GM20000 (cell line): ENCODE measurements around the gene DBR1.
A peak's percentile ranks its signal among the peaks of the same experiment; 100 is the strongest.

Experiments used
- DNase-seq: peaks from one replicate; pipeline ENCODE4 v3.0.0; 2012; ENCODE audit warnings: low spot score
- TF ChIP-seq, protein P1 (sequence below): IDR thresholded peaks from 2 replicates; pipeline ENCODE4 v1.5.1; 2012; ENCODE audit warnings: mild to moderate bottlenecking, control low read depth; ENCODE audit errors: extremely low read depth, missing control alignments

Gene DBR1, protein sequence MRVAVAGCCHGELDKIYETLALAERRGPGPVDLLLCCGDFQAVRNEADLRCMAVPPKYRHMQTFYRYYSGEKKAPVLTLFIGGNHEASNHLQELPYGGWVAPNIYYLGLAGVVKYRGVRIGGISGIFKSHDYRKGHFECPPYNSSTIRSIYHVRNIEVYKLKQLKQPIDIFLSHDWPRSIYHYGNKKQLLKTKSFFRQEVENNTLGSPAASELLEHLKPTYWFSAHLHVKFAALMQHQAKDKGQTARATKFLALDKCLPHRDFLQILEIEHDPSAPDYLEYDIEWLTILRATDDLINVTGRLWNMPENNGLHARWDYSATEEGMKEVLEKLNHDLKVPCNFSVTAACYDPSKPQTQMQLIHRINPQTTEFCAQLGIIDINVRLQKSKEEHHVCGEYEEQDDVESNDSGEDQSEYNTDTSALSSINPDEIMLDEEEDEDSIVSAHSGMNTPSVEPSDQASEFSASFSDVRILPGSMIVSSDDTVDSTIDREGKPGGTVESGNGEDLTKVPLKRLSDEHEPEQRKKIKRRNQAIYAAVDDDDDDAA

DNA sequence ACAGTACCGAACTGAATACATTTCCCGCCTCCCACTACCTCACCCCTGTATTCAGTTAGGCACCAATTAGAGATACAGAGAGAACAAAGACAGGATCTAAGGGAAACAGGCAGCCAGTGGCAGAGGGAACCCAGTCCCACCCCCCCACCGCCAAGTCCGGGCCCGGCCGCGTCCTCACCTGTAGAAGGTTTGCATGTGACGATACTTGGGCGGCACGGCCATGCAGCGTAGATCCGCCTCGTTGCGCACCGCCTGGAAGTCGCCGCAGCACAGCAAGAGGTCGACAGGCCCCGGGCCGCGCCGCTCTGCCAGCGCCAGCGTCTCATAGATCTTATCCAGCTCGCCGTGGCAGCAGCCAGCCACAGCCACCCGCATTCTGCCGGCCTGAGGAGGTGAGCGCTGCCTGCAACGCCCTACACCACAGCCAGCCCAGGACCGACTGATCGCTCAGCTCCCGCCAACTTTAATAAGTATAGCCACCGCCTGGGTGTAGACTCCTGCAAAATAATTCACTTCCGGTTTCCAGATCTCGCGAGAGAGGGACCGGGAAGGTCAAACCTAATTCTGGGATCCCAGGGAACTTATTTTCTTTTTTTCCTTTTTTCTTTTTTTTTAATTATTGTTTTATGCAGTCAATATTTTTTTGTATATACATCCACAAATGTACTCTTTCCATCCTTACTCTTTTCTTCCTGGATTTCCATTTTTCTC lies at the start of gene DBR1:
DBR1 (minus strand) TSS at position 501 of the 711 bp plus-strand sequence; CDS start at position 375, 126 bp downstream.
- peak; percentile 78 for DNase-seq
- TF ChIP-seq, protein P1, sequence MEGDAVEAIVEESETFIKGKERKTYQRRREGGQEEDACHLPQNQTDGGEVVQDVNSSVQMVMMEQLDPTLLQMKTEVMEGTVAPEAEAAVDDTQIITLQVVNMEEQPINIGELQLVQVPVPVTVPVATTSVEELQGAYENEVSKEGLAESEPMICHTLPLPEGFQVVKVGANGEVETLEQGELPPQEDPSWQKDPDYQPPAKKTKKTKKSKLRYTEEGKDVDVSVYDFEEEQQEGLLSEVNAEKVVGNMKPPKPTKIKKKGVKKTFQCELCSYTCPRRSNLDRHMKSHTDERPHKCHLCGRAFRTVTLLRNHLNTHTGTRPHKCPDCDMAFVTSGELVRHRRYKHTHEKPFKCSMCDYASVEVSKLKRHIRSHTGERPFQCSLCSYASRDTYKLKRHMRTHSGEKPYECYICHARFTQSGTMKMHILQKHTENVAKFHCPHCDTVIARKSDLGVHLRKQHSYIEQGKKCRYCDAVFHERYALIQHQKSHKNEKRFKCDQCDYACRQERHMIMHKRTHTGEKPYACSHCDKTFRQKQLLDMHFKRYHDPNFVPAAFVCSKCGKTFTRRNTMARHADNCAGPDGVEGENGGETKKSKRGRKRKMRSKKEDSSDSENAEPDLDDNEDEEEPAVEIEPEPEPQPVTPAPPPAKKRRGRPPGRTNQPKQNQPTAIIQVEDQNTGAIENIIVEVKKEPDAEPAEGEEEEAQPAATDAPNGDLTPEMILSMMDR, result no peak

DNA sequence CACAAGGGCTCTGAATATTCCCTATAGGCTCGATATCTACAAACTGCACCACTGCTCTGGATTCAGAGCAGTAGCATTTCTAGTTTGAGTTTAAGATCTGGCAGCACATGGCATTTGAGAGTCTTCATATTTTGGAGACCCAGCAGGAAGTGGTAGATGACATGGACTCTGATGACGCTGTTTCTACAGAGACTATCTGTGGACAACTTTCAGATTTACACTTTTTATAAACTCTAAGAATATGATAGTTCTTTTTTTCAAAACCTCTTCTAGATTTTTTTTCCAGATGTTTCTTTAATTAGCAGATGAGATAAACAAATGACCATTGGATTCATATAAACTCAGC lies 48.2 kb upstream of the DBR1 start:
- TF ChIP-seq, protein P1, result no peak
- DNase-seq, result no peak

DNA sequence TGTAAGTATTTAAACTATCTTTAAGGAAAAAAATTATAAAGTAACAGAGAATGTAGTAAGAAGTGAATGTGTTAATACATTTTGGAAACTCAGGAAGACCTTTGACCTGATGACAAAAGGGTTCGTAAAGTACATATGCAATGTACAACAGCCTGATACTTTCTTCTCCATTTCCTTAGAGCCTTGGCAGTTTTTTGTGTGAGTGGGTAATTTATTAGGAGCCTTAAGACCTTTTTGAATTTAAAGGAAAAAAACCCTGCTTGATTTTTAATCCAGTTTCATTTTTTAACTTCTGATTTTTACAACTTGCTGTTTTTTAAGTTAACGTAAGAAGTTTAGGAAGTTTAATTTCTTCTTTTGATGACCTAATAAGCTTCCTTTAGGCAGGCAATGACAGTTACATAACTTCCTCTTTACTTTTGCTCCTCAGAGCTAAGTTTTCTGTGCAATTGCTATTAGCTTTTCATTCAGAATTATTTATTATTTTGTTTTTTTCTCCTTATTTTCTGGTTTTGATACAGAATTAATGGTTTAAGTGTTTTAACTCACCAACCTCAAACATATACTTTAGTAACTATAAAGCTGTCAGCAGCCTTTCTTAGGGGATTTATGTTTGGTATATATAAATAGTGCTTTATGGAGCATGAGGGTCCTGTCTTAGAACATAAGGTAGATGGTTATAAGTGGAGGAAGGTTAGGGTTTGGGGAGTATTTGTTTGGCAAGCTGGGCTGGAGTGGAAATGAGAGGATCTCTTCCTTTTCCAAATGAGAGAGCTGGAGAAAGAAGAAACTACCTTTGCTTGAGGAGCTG lies 47.6 kb upstream of the DBR1 start:
- DNase-seq, result no peak
- TF ChIP-seq, protein P1, result no peak

DNA sequence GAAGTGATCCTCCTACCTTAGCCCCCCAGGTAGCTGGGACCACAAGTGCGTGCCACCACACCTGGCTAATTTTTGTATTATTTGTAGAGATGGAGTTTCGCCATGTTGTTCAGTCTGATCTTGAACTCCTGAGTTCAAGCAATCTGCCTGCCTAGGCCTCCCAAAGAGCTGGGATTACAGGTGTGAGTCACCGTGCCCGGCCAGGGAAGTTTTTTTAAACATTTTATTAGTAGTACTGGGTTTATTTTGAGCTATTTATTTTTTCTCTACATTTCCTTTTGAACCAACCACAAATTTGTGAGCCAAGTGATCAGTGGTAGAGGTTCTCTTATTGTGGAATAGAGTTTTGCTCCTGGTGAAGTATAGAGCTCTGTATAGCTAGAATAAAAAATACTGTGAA lies 46.1 kb upstream of the DBR1 start:
- DNase-seq, result no peak
- TF ChIP-seq, protein P1, result no peak

DNA sequence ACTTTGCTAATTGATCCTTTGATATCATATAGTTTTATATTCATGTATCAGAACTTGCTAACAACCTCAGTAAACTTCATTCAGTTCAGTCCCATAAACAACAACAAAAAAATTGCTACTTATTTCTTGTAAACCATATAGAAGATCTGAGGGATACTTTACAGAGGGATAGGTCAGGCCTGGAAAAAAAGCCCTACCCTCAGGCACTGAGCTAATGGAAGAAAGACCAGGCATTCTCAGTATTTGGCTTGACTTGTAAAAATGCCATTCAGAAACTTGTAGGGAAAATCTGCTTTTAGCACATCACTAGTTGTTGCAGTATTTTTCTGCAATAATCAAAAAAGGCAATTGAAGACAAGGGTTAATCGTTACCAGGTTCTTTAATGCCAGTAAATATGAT lies 45.5 kb upstream of the DBR1 start:
- TF ChIP-seq, protein P1, result no peak
- DNase-seq, result no peak

DNA sequence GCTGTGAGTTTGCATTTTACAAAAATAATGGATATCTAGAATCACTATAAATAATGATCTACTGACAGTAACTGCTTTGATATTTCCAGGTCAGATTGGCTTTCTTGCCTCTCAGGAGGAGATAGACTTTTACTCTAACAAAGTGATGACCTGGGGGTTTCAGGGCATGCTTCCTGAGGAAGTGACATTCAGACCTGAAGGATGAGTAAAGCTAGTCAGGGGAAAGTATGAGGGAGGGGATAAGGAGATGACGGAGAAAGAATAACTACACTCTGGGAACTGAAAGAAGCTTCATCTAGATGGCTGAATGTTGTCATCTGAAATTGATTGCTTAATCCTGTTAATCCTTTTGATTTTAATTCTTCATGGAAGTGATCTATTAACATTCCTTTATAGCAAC lies 44.5 kb upstream of the DBR1 start:
- DNase-seq, result no peak
- TF ChIP-seq, protein P1, result no peak
